Endothelial cell of umbilical vein (primary cell): ENCODE data around the gene CPZ. TPM values are rescaled to one million over a fixed set of nuclear protein-coding genes. Genes with fewer than 3 reads are reported as not detected.

Experiments
- BruUV-seq: library from RNA; stranded (reverse); fragments of 400-500 nt; replicated peaks from 2 replicates; lab custom pipeline; 2021; lab: Mats Ljungman, UMichigan
- CTCF ChIA-PET: fragments of 300-600, 350-600 bp; sonication (Branson Sonifier 250); formaldehyde crosslinking; loops from one replicate; lab custom pipeline; 2021; ENCODE audit warnings: antibody characterized with exemption, inconsistent platforms; lab: Charles Lee
- POLR2A ChIA-PET: fragments of 300-600, 350-600 bp; sonication (Branson Sonifier 250); formaldehyde crosslinking; loops from one replicate; lab custom pipeline; 2021; ENCODE audit warnings: antibody characterized with exemption, inconsistent platforms; lab: Charles Lee
- DNase-seq: peaks from one replicate; pipeline ENCODE4 v3.0.0-alpha.2; 2011; ENCODE audit warnings: low read depth, low spot score
- FAIRE-seq: peaks from 2 replicates; lab custom pipeline; 2011; peaks lifted over from hg19 to GRCh38; lab: Jason Lieb, UNC
- H2AFZ ChIP-seq: 2 replicates; pipeline ENCODE4 v1.6.0; 2012; ENCODE audit warnings: low read depth, low read length, control low read depth, inconsistent platforms
- H3K27ac ChIP-seq: 2 replicates; pipeline ENCODE4 v1.5.1; 2011; ENCODE audit warnings: low read depth, mild to moderate bottlenecking, control low read depth, low read length, moderate library complexity; ENCODE audit not compliant: insufficient read depth
- H3K27me3 ChIP-seq, 2 experiments: 2 replicates each; pipeline versions ENCODE4 v1.6.0 to v1.6.1; 2011; ENCODE audit warnings: low read length in 2 of 2, mixed read lengths in 1 of 2; ENCODE audit not compliant: control insufficient read depth in 2 of 2, insufficient read depth in 2 of 2
- H3K36me3 ChIP-seq, 2 experiments: 2 replicates in 1 of 2; 3 replicates in 1 of 2; pipeline ENCODE4 v1.5.1; 2011; ENCODE audit warnings: low read length in 2 of 2, mild to moderate bottlenecking in 1 of 2, moderate library complexity in 1 of 2; ENCODE audit not compliant: control insufficient read depth in 2 of 2, insufficient read depth in 2 of 2; ENCODE audit errors: extremely low read depth in 1 of 2
- H3K4me1 ChIP-seq: 3 replicates; pipeline ENCODE4 v1.5.1; 2011; ENCODE audit warnings: mild to moderate bottlenecking, low read length; ENCODE audit not compliant: control insufficient read depth, insufficient read depth; ENCODE audit errors: extremely low read depth
- H3K4me2 ChIP-seq: 2 replicates; pipeline ENCODE4 v1.6.1; 2011; ENCODE audit warnings: low read length, control low read depth, mixed read lengths; ENCODE audit not compliant: insufficient read depth
- H3K4me3 ChIP-seq, 3 experiments: fragments of 200-600 bp in 1 of 3; sonication (generic), shearing (Covaris generic) in 1 of 3; replicated peaks in 1 of 3; 2 replicates each; pipeline ENCODE4 v1.5.1; 2011 to 2016; ENCODE audit warnings: control low read depth in 3 of 3, low read length in 3 of 3, mild to moderate bottlenecking in 2 of 3, inconsistent platforms in 1 of 3, low read depth in 1 of 3, moderate library complexity in 1 of 3; ENCODE audit not compliant: insufficient read depth in 1 of 3
- H3K79me2 ChIP-seq: 2 replicates; pipeline ENCODE4 v1.6.0; 2012; ENCODE audit warnings: low read length, inconsistent platforms; ENCODE audit not compliant: control insufficient read depth, insufficient read depth
- H3K9ac ChIP-seq: replicated peaks from 2 replicates; pipeline ENCODE3; 2011; ENCODE audit warnings: low read length, control low read depth; ENCODE audit not compliant: insufficient read depth; ENCODE audit errors: extremely low read depth
- H3K9me1 ChIP-seq: replicated peaks from 3 replicates; pipeline ENCODE4 v1.6.0; 2011; ENCODE audit warnings: mild to moderate bottlenecking, low read length; ENCODE audit not compliant: control insufficient read depth, insufficient read depth; ENCODE audit errors: extremely low read depth
- H3K9me3 ChIP-seq: replicated peaks from 2 replicates; pipeline ENCODE4 v1.5.1; 2012; ENCODE audit warnings: low read length, inconsistent platforms; ENCODE audit not compliant: control insufficient read depth, insufficient read depth
- H4K20me1 ChIP-seq: replicated peaks from 2 replicates; pipeline ENCODE3; 2011; ENCODE audit warnings: mild to moderate bottlenecking, low read length; ENCODE audit not compliant: control insufficient read depth, insufficient read depth; ENCODE audit errors: extremely low read depth
- EZH2 ChIP-seq: IDR thresholded peaks from 2 replicates; pipeline ENCODE4 v1.6.1; 2012; ENCODE audit warnings: borderline replicate concordance, low read depth, mild to moderate bottlenecking, moderate library complexity, low read length, inconsistent platforms; ENCODE audit not compliant: severe bottlenecking
- FOS ChIP-seq: IDR thresholded peaks from 2 replicates; pipeline ENCODE4 v1.6.1; 2011; ENCODE audit warnings: mild to moderate bottlenecking, low read length, moderate library complexity, borderline replicate concordance; ENCODE audit not compliant: insufficient read depth
- JUN ChIP-seq: IDR thresholded peaks from 2 replicates; pipeline ENCODE4 v1.6.1; 2011; ENCODE audit warnings: borderline replicate concordance, low read depth; ENCODE audit not compliant: insufficient read length, insufficient read depth
- MYC ChIP-seq: IDR thresholded peaks from one replicate; pipeline ENCODE4 v1.6.1; 2011; ENCODE audit warnings: mild to moderate bottlenecking, low read depth, low read length
- POLR2A ChIP-seq: IDR thresholded peaks from 2 replicates; pipeline ENCODE4 v1.6.1; 2012; ENCODE audit warnings: low read depth, mild to moderate bottlenecking, control low read depth, low read length
- POLR2AphosphoS5 ChIP-seq: IDR thresholded peaks from 2 replicates; pipeline ENCODE4 v1.6.1; 2012; ENCODE audit warnings: low read depth, mild to moderate bottlenecking, control low read depth, low read length, moderate library complexity; ENCODE audit not compliant: insufficient read depth
- dilution Hi-C: fragments of 300-500 bp; cut with MboI; formaldehyde crosslinking; loops from one replicate; pipeline ENCODE4 v1.15.0; 2019; ENCODE audit warnings: low sequenced_read_pairs; ENCODE audit not compliant: extremely low pct_ligation_motif_present
- intact Hi-C: fragments of 100-400 bp; cut with micrococcal nuclease; formaldehyde crosslinking; loops from one replicate; pipeline ENCODE4 v1.10.0; 2022
- polyA plus RNA-seq, 4 experiments: library from polyadenylated mRNA; depleted of rRNA in 3 of 4; stranded (reverse) in 3 of 4; unstranded in 1 of 4; fragments of >200 nt; gene quantifications; 2 replicates each; pipeline versions ENCODE4 v1.2.1 to v1.2.3, GENCODE V29; 2011 to 2012; ENCODE audit warnings: missing spikeins in 1 of 4
- total RNA-seq: library from RNA; stranded (reverse); gene quantifications from 2 replicates; pipeline ENCODE4 v1.2.3, GENCODE V29; 2021
- TF ChIP-seq, protein P1 (sequence below): IDR thresholded peaks from 2 replicates; pipeline ENCODE4 v1.6.1; 2011; ENCODE audit not compliant: insufficient read depth, insufficient read length
- TF ChIP-seq, protein P2 (sequence below), 2 donors: IDR thresholded peaks; 1 replicate in 1 of 2; 2 replicates in 1 of 2; pipeline ENCODE4 v1.5.1; 2011; ENCODE audit warnings: low read length in 2 of 2, mild to moderate bottlenecking in 2 of 2, moderate library complexity in 2 of 2, control low read depth in 1 of 2, inconsistent platforms in 1 of 2, low read depth in 1 of 2; ENCODE audit not compliant: insufficient read depth in 1 of 2; ENCODE audit errors: extremely low read depth in 1 of 2

The CPZ gene
- total and polyA plus RNA-seq, 2 donors (not counting 3 experiments of a cell fraction or from before 2014, with no cell fraction given) = not detected

DNA sequence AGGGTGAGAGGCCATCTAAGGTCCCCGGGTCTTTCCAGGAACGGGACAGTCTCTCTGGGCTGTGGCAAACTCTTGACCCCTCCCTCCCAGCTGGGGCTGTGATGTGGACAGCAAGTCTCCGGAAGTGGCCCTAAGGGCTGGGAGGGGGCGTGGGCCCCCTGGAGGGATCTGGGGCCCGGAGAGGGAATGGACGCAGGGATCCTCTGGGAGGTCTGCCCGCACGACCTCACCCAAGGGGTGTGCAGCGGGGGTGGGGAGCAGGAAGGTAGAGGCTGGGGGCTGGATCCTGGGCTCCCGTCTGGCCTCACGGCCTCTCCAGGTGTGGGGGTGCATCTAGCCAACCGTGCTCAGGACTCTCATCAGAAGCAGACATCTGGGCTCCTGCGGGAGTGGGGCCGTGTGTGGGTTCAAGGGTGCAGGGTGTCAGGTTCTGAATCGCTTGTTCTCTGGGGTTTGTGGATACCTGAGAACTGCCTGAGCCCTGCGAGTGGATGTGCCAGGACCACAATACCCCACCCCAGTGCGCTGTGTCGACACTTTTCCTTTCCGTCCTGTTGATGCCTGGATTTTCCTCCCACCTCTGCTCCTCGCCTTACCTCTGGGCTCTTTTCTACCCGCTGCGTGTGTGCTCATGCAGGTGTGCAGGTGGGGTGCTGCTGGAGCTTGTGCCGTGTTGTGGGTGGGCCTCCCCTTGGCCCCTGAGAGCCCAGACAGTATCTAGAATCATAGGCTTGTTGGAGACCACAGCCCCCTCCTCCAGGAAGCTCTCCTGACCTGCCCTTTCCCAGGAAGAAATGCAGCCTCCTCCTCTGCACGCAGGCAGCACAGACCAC lies 915 bp downstream of the CPZ start:
- no peak for TF ChIP-seq FOS
- TF ChIP-seq, protein P1, sequence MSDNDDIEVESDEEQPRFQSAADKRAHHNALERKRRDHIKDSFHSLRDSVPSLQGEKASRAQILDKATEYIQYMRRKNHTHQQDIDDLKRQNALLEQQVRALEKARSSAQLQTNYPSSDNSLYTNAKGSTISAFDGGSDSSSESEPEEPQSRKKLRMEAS = no peak
- TF ChIP-seq JUN = no peak
- TF ChIP-seq POLR2AphosphoS5 = no peak
- TF ChIP-seq POLR2A = no peak
- TF ChIP-seq EZH2 = no peak
- TF ChIP-seq MYC = no peak
- TF ChIP-seq, protein P2, sequence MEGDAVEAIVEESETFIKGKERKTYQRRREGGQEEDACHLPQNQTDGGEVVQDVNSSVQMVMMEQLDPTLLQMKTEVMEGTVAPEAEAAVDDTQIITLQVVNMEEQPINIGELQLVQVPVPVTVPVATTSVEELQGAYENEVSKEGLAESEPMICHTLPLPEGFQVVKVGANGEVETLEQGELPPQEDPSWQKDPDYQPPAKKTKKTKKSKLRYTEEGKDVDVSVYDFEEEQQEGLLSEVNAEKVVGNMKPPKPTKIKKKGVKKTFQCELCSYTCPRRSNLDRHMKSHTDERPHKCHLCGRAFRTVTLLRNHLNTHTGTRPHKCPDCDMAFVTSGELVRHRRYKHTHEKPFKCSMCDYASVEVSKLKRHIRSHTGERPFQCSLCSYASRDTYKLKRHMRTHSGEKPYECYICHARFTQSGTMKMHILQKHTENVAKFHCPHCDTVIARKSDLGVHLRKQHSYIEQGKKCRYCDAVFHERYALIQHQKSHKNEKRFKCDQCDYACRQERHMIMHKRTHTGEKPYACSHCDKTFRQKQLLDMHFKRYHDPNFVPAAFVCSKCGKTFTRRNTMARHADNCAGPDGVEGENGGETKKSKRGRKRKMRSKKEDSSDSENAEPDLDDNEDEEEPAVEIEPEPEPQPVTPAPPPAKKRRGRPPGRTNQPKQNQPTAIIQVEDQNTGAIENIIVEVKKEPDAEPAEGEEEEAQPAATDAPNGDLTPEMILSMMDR (IDR thresholded peaks at IDR 0.05; ENCODE audit: extremely low read depth in 1 of 2, insufficient read depth in 1 of 2, low read depth in 1 of 2, low read length in 2 of 2) = no peak
- dilution Hi-C loops = no loop called here
- BruUV-seq = no TSS peak
- Histone ChIP-seq H3K9me3 (no peaks in the 10 kb centered on the region), H2AFZ (no peak overlapping the region), H3K27ac (no peak overlapping the region), H4K20me1 (no peaks in the 10 kb centered on the region), H3K4me1 (no peaks in the 10 kb centered on the region), H3K4me2 (no peak overlapping the region), H3K36me3 (no peaks in the 10 kb centered on the region), H3K9me1 (no peaks in the 10 kb centered on the region), H3K9ac (no peak overlapping the region), H3K27me3 (peaks cover 22 to 26% of the 10 kb centered on the region in 2 experiments), H3K4me3 (no peak overlapping the region), H3K79me2 (no peaks in the 10 kb centered on the region)
- DNase-seq = no peak
- POLR2A ChIA-PET = no interaction called here
- CTCF ChIA-PET = interaction anchor here (1.9 to 2.5 kb wide), 2 partner anchors 125 kb away, joined by 11 to 26 read pairs; no protein-coding TSS in a partner anchor
- FAIRE-seq = no peak
- intact Hi-C loops = loop anchor here (10.0 kb wide), 1 partner anchor 329 kb away; the partner anchor contains the start of gene HTRA3
